IMR-90 (cell line): Measurements from ENCODE around the gene PUS7L. TPM values are rescaled to one million over a fixed set of nuclear protein-coding genes. Genes with fewer than 3 reads are reported as not detected.
A peak's percentile ranks its signal among the peaks of the same experiment; 100 is the strongest.

Experiments used
- ATAC-seq: fragments of 200-7000 bp; cut with Tn5 transposase; 2 replicates; pipeline ENCODE4 v1.9.1; 2020; ENCODE audit warnings: low read depth, mild to moderate bottlenecking, moderate library complexity
- BruUV-seq: library from RNA; stranded (reverse); fragments of 400-500 nt; replicated peaks from 2 replicates; lab custom pipeline; 2021; lab: Mats Ljungman, UMichigan
- CTCF ChIA-PET: fragments of 300-600 bp; formaldehyde crosslinking; extraction: SDS; loops from one replicate; lab custom pipeline; 2021; ENCODE audit warnings: antibody characterized with exemption; lab: Yijun Ruan, JAX
- POLR2A ChIA-PET: fragments of 300-600 bp; sonication (Branson Sonifier 250); formaldehyde crosslinking; loops from one replicate; lab custom pipeline; 2022; ENCODE audit warnings: antibody characterized with exemption; ENCODE audit not compliant: unreplicated experiment; lab: Charles Lee
- DNase-seq: peaks from one replicate; pipeline ENCODE4 v3.0.0; 2013
- H2AFZ ChIP-seq: replicated peaks from 2 replicates; pipeline ENCODE3; 2013; ENCODE audit warnings: low read length, mild to moderate bottlenecking; ENCODE audit not compliant: poor library complexity
- H2AK5ac ChIP-seq: 2 replicates; pipeline ENCODE4 v1.6.1; 2013; ENCODE audit warnings: low read depth, low read length, inconsistent platforms
- H2AK9ac ChIP-seq: replicated peaks from 2 replicates; pipeline ENCODE3; 2013; ENCODE audit warnings: mild to moderate bottlenecking, low read depth, low read length, moderate library complexity; ENCODE audit not compliant: poor library complexity
- H2BK120ac ChIP-seq: 2 replicates; pipeline ENCODE4 v1.6.1; 2013; ENCODE audit warnings: low read depth, low read length, inconsistent platforms
- H2BK15ac ChIP-seq: 3 replicates; pipeline ENCODE4 v1.6.1; 2013; ENCODE audit warnings: low read depth, low read length, inconsistent platforms
- H2BK20ac ChIP-seq: 2 replicates; pipeline ENCODE4 v1.6.1; 2013; ENCODE audit warnings: low read depth, mild to moderate bottlenecking, inconsistent platforms, low read length, moderate library complexity
- H2BK5ac ChIP-seq: 2 replicates; pipeline ENCODE4 v1.6.1; 2013; ENCODE audit warnings: mild to moderate bottlenecking, low read depth, low read length, inconsistent platforms; ENCODE audit not compliant: poor library complexity, severe bottlenecking
- H3K14ac ChIP-seq: replicated peaks from 2 replicates; pipeline ENCODE4 v1.6.1; 2013; ENCODE audit warnings: low read depth, low read length, inconsistent platforms
- H3K18ac ChIP-seq: 2 replicates; pipeline ENCODE4 v1.6.1; 2013; ENCODE audit warnings: low read depth, low read length, control low read depth
- H3K23ac ChIP-seq: 2 replicates; pipeline ENCODE4 v1.6.1; 2013; ENCODE audit warnings: low read depth, low read length, inconsistent platforms
- H3K27ac ChIP-seq: 2 replicates; pipeline ENCODE4 v1.5.1; 2013; ENCODE audit warnings: mild to moderate bottlenecking, control low read depth, low read length; ENCODE audit not compliant: insufficient read depth
- H3K27me3 ChIP-seq: 2 replicates; pipeline ENCODE4 v1.6.1; 2013; ENCODE audit warnings: low read length; ENCODE audit not compliant: control insufficient read depth, insufficient read depth
- H3K36me3 ChIP-seq: 2 replicates; pipeline ENCODE4 v1.6.1; 2013; ENCODE audit warnings: low read length, mixed read lengths; ENCODE audit not compliant: control insufficient read depth, insufficient read depth
- H3K4ac ChIP-seq: 2 replicates; pipeline ENCODE4 v1.6.1; 2013; ENCODE audit warnings: low read depth, low read length, inconsistent platforms
- H3K4me1 ChIP-seq: 2 replicates; pipeline ENCODE4 v1.6.1; 2013; ENCODE audit warnings: low read length, mixed read lengths; ENCODE audit not compliant: control insufficient read depth, insufficient read depth
- H3K4me2 ChIP-seq: 2 replicates; pipeline ENCODE4 v1.6.1; 2013; ENCODE audit warnings: low read depth, mild to moderate bottlenecking, control low read depth, low read length, moderate library complexity
- H3K4me3 ChIP-seq: 2 replicates; pipeline ENCODE4 v1.5.1; 2013; ENCODE audit warnings: low read depth, mild to moderate bottlenecking, control low read depth, low read length, moderate library complexity; ENCODE audit not compliant: insufficient read depth
- H3K56ac ChIP-seq: 2 replicates; pipeline ENCODE4 v1.6.1; 2013; ENCODE audit warnings: low read length, inconsistent platforms; ENCODE audit not compliant: insufficient read depth; ENCODE audit errors: extremely low read depth
- H3K79me1 ChIP-seq, 2 experiments: 2 replicates each; pipeline ENCODE4 v1.6.1; 2013; ENCODE audit warnings: low read length in 2 of 2, inconsistent platforms in 1 of 2, low read depth in 1 of 2
- H3K9ac ChIP-seq: 2 replicates; pipeline ENCODE4 v1.6.1; 2013; ENCODE audit warnings: low read depth, low read length, control low read depth
- H3K9me1 ChIP-seq: 2 replicates; pipeline ENCODE4 v1.6.1; 2013; ENCODE audit warnings: low read length, inconsistent platforms; ENCODE audit not compliant: insufficient read depth
- H3K9me3 ChIP-seq: 2 replicates; pipeline ENCODE4 v1.6.1; 2013; ENCODE audit warnings: low read length; ENCODE audit not compliant: control insufficient read depth, insufficient read depth
- H4K20me1 ChIP-seq: 2 replicates; pipeline ENCODE4 v1.6.1; 2013; ENCODE audit warnings: low read length, inconsistent platforms; ENCODE audit not compliant: insufficient read depth
- H4K5ac ChIP-seq: 2 replicates; pipeline ENCODE4 v1.6.1; 2013; ENCODE audit warnings: mild to moderate bottlenecking, low read depth, low read length, control low read depth
- H4K8ac ChIP-seq, 2 experiments: 2 replicates each; pipeline ENCODE4 v1.6.1; 2013; ENCODE audit warnings: low read depth in 2 of 2, low read length in 2 of 2, control low read depth in 1 of 2, inconsistent platforms in 1 of 2
- H4K91ac ChIP-seq: 2 replicates; pipeline ENCODE4 v1.6.1; 2013; ENCODE audit warnings: low read depth, low read length, inconsistent platforms; ENCODE audit not compliant: insufficient read depth
- MXI1 ChIP-seq: IDR thresholded peaks from 2 replicates; pipeline ENCODE4 v1.6.1; 2012; ENCODE audit warnings: low read depth, mild to moderate bottlenecking, low read length, moderate library complexity, borderline replicate concordance
- POLR2A ChIP-seq: IDR thresholded peaks from 2 replicates; pipeline ENCODE4 v1.6.1; 2012; ENCODE audit warnings: mild to moderate bottlenecking, low read depth, low read length
- WGBS, 2 experiments: methylation state at CpG; one replicate each; pipeline versions ENCODE4 v1.1.5 to v1.1.7; 2013; ENCODE audit warnings: missing lambda C conversion rate in 2 of 2; ENCODE audit not compliant: insufficient read length in 1 of 2; ENCODE audit errors: extremely low coverage in 2 of 2; 5-methylcytosine and 5-hydroxymethylcytosine counted together
- dilution Hi-C: fragments of 300-500 bp; cut with HindIII; formaldehyde crosslinking; loops from one replicate; pipeline ENCODE4 v1.14.3; 2018; ENCODE audit warnings: low sequenced_read_pairs; ENCODE audit not compliant: unreplicated experiment
- in situ Hi-C: fragments of 300-500 bp; cut with MboI; formaldehyde crosslinking; loops from 3 replicates; pipeline ENCODE4 v1.14.3; 2019; ENCODE audit warnings: low sequenced_read_pairs, inconsistent platforms, mixed read lengths
- intact Hi-C: fragments of 100-400 bp; cut with micrococcal nuclease; formaldehyde crosslinking; loops from 2 replicates; pipeline ENCODE4 v1.10.0; 2022
- polyA plus RNA-seq, 3 experiments: library from polyadenylated mRNA; depleted of rRNA; stranded (reverse); fragments of >200 nt; gene quantifications; 2 replicates each; pipeline ENCODE4 v1.2.3, GENCODE V29; 2012; ENCODE audit warnings: low replicate concordance in 1 of 3
- total RNA-seq: library from RNA; depleted of rRNA; stranded (reverse); fragments of >200 nt; gene quantifications from 2 replicates; pipeline ENCODE4 v1.2.3, GENCODE V29; 2012

PUS7L gene
- total and polyA plus RNA-seq, 2 of the 4 experiments (the other 2 are of a cell fraction), result 5.1 to 44.8 TPM

GRCh38 chr12:43758247-43758727 is 303 bp downstream of the PUS7L start:
- H3K4me3 ChIP-seq, result peak overlapping the region; percentile 80
- H3K79me1 ChIP-seq, result peaks cover 34 to 38% of the 10 kb centered on the region in 2 experiments
- H3K4ac ChIP-seq, result peak overlapping the region; percentile 75
- ChIA-PET CTCF (interaction anchor here (0.6 to 0.7 kb wide), 2 partner anchors 10 to 1336 kb away, joined by 3 to 6 read pairs; no protein-coding TSS in a partner anchor), POLR2A (no interaction called here)
- in situ Hi-C loops (no loop called here), intact Hi-C loops (loop anchor here (1.0 to 2.0 kb wide), 2 partner anchors 16 to 49 kb away; partner anchors contain the start of gene TWF1), dilution Hi-C loops (no loop called here)
- DNase-seq, result peak; percentile 38
- peak overlapping the region; percentile 13 for H4K91ac ChIP-seq
- H2BK120ac ChIP-seq, result 0 out of 2 replicates have a peak overlapping the region, but pooled peaks have one; percentile 1
- H3K27me3 ChIP-seq, result no peaks in the 10 kb centered on the region
- peak overlapping the region; percentile 73; the same call in 1 of the 2 replicates for H3K56ac ChIP-seq
- H3K9me3 ChIP-seq, result no peaks in the 10 kb centered on the region
- H3K36me3 ChIP-seq, result no peaks in the 10 kb centered on the region
- peaks cover 6% of the 10 kb centered on the region; the same call in 1 of the 2 replicates for H3K9me1 ChIP-seq
- peak; percentile 37 for ATAC-seq
- peak overlapping the region; percentile 40 for H3K18ac ChIP-seq
- peaks cover 9% of the 10 kb centered on the region for H3K4me1 ChIP-seq
- peak overlapping the region; percentile 60; the same call in 1 of the 2 replicates for H4K5ac ChIP-seq
- peak overlapping the region; percentile 94 for H3K4me2 ChIP-seq
- no peaks in the 10 kb centered on the region for H4K20me1 ChIP-seq
- peak overlapping the region; percentile 80 for H3K23ac ChIP-seq
- 0% methylated on average over 8 of the region's 18 CpGs; no CpG with 5 or more reads in 1 of the 2 experiments for WGBS, 2 experiments
- peak overlapping the region; percentile 58 for H3K27ac ChIP-seq
- peak overlapping the region; percentile 82 for H3K9ac ChIP-seq
- H3K14ac ChIP-seq, result peak overlapping the region; percentile 62
- no peak overlapping the region; the same call in 1 of the 2 replicates for H2BK20ac ChIP-seq
- H2AFZ ChIP-seq, result peak overlapping the region; percentile 93
- H2AK5ac ChIP-seq, result peak overlapping the region; percentile 51
- peak overlapping the region; percentile 12; the same call in 1 of the 3 replicates for H2BK15ac ChIP-seq
- peak overlapping the region; percentile 71 for H2AK9ac ChIP-seq
- H2BK5ac ChIP-seq, result peak overlapping the region; percentile 55
- BruUV-seq, result no TSS peak
- peak overlapping the region; percentile 79 to 90 for H4K8ac ChIP-seq
- no peak for TF ChIP-seq POLR2A
- peak; percentile 90 for TF ChIP-seq MXI1
